Measurements from ENCODE around the gene ZSCAN5C. TPM values are rescaled to one million over a fixed set of nuclear protein-coding genes. Genes with fewer than 3 reads are reported as not detected.
A peak's percentile ranks its signal among the peaks of the same experiment; 100 is the strongest.

ZSCAN5C gene
- total and polyA plus RNA-seq, 2 of the 8 experiments (the other 6 are each of a cell fraction or from before 2014, with no cell fraction given) = not detected

DNA sequence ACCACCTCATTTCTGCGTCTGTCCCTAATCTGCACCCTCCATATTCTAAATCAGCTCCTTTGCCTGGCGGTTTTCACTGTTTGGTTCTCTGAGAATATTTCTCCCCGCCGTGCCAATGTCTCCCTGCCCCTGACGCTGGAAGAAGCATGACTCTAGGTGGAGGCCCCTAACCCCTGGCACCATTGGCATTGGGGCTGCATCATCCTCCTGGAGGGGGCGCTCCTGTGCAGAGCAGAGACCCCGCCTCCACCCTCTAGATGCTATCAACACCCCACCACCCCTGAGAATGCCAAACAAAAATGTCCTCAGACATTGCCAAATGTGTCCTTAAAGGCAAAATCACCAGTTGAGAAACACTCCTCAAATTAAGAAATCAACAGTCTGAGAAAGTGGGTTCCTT is 11.0 kb upstream of the ZSCAN5C start:
- H3K18ac ChIP-seq (ENCODE audit: extremely low read depth, low read length) = no peak overlapping the region
- no peak overlapping the region for H2BK5ac ChIP-seq (ENCODE audit: low read depth, low read length)
- FAIRE-seq (no peak), DNase-seq (ENCODE audit: low read depth in 1 of 2, low spot score in 2 of 2) (peak in 1 of 2 experiments; percentile 66)
- no peak overlapping the region for H4K8ac ChIP-seq (ENCODE audit: extremely low read depth, insufficient read depth, low read length)
- H3K23ac ChIP-seq (ENCODE audit: insufficient read length) = no peak overlapping the region
- H3K4me1 ChIP-seq (replicated peaks in 1 of 4; ENCODE audit: control insufficient read depth in 3 of 4, insufficient read depth in 4 of 4, low read length in 3 of 4) = no peaks in the 10 kb centered on the region
- no peaks in the 10 kb centered on the region for H3K9me3 ChIP-seq (ENCODE audit: insufficient read depth in 2 of 2, low read depth in 1 of 2, low read length in 1 of 2)
- no peak overlapping the region for H3K14ac ChIP-seq (ENCODE audit: insufficient read length)
- no peak overlapping the region for H2AFZ ChIP-seq (ENCODE audit: low read length)
- H3K79me2 ChIP-seq (ENCODE audit: control insufficient read depth in 1 of 2, insufficient read depth in 2 of 2, low read length in 2 of 2) = no peaks in the 10 kb centered on the region
- H3K79me1 ChIP-seq (ENCODE audit: low read depth, low read length) = no peaks in the 10 kb centered on the region
- H2BK120ac ChIP-seq (replicated peaks; ENCODE audit: low read depth, low read length) = no peak overlapping the region
- H3K4me2 ChIP-seq (ENCODE audit: insufficient read depth in 1 of 2, low read depth in 2 of 2, low read length in 2 of 2) = no peak overlapping the region
- WGBS, 2 experiments (ENCODE audit: extremely low coverage in 1 of 2, insufficient coverage in 1 of 2, insufficient read length in 1 of 2, insufficient replicate concordance in 2 of 2, low coverage in 1 of 2, low lambda C conversion rate in 2 of 2, missing lambda C conversion rate in 1 of 2) = 83% methylated on average over 7 of the region's 7 CpGs; no CpG with 5 or more reads in 1 of the 2 experiments
- no peak overlapping the region for H4K91ac ChIP-seq (replicated peaks; ENCODE audit: insufficient read length, low read length)
- no peaks in the 10 kb centered on the region for H3K27me3 ChIP-seq (replicated peaks in 1 of 4; ENCODE audit: control insufficient read depth in 3 of 4, extremely low read depth in 1 of 4, insufficient read depth in 3 of 4, low read length in 3 of 4)
- no peaks in the 10 kb centered on the region for H4K20me1 ChIP-seq (replicated peaks in 1 of 2; ENCODE audit: control insufficient read depth in 1 of 2, insufficient read depth in 2 of 2, low read length in 2 of 2)
- TF ChIP-seq JUN (IDR thresholded peaks at IDR 0.05; ENCODE audit: low read depth, low read length) (no peak), RAD21 (IDR thresholded peaks at IDR 0.05 in 1 of 2, conservative IDR thresholded peaks at IDR 0.05 in 1 of 2; ENCODE audit: low read depth in 2 of 2, low read length in 2 of 2) (peak in 1 of 2 experiments; percentile 31; a peak in 2 of 4 replicates), CTCF (IDR thresholded peaks at IDR 0.05; ENCODE audit: control extremely low read depth in 1 of 3, insufficient read depth in 1 of 3, low read depth in 1 of 3, low read length in 3 of 3) (peak; percentile 34 to 62 (median 58))
- H2BK20ac ChIP-seq (ENCODE audit: low read length) = no peak overlapping the region
- no peak overlapping the region for H3K9ac ChIP-seq (replicated peaks in 1 of 4; ENCODE audit: extremely low read depth in 1 of 4, low read depth in 3 of 4, low read length in 3 of 4)
- no peak overlapping the region for H3K4ac ChIP-seq (replicated peaks; ENCODE audit: insufficient read length, low read depth, low read length)
- no peak overlapping the region for H3K27ac ChIP-seq (ENCODE audit: low read depth, low read length)
- no peak overlapping the region for H3K4me3 ChIP-seq (ENCODE audit: extremely low read depth in 1 of 4, insufficient read depth in 2 of 4, low read depth in 3 of 4, low read length in 4 of 4)
- no peaks in the 10 kb centered on the region for H3K36me3 ChIP-seq (ENCODE audit: control insufficient read depth in 2 of 4, insufficient read depth in 4 of 4, low read length in 3 of 4)
- POLR2A ChIA-PET (ENCODE audit: partially characterized antibody) = no interaction called here
- no peak overlapping the region for H2BK15ac ChIP-seq (ENCODE audit: low read length)
- no peaks in the 10 kb centered on the region for H3K23me2 ChIP-seq (ENCODE audit: low read depth, low read length)
- H2AK5ac ChIP-seq (ENCODE audit: low read depth, low read length) = no peak overlapping the region
- no peak overlapping the region for H3K56ac ChIP-seq (replicated peaks; ENCODE audit: insufficient read length, low read depth, low read length)
- H2BK12ac ChIP-seq (ENCODE audit: low read depth, low read length) = no peak overlapping the region
- CTCF ChIA-PET (ENCODE audit: partially characterized antibody) = interaction anchor here (0.6 to 4.2 kb wide), 8 partner anchors 12 to 115 kb away, joined by 3 to 38 read pairs (median 4); partner anchors contain the start of gene GALP
- no peak overlapping the region for H4K5ac ChIP-seq (ENCODE audit: insufficient read length, low read depth, low read length)

Measured in H1 (cell line).